ENCODE measurements around the gene RASSF3. TPM values are rescaled to one million over a fixed set of nuclear protein-coding genes. Genes with fewer than 3 reads are reported as not detected.

Gene RASSF3
- total and polyA plus RNA-seq, 2 of the 13 experiments (the other 11 are each of a cell fraction or from before 2014, with no cell fraction given): 15.5 to 16.0 TPM

GRCh38 chr12:64669270-64669842 lies 59.1 kb downstream of the RASSF3 start (continued):
- TF ChIP-seq EP300 (IDR thresholded peaks at IDR 0.05; ENCODE audit: low read depth in 2 of 2, low read length in 2 of 2) (no peak), EP300 (CRISPR knock-in tag; IDR thresholded peaks at IDR 0.05; ENCODE audit: borderline replicate concordance) (peak; percentile 51; the same call in 1 of the 2 replicates), TFAP4 (IDR thresholded peaks at IDR 0.05; ENCODE audit: borderline replicate concordance, low read depth) (peak; percentile 48; the same call in 1 of the 2 replicates), YY1 (IDR thresholded peaks at IDR 0.05; ENCODE audit: insufficient read depth, insufficient replicate concordance, low read depth, low read length) (no peak), BCL6 (CRISPR knock-in tag; IDR thresholded peaks at IDR 0.05) (0 out of 2 replicates have a peak, but pooled peaks have one; percentile 5), TCF7 (IDR thresholded peaks at IDR 0.05; ENCODE audit: low read depth) (peak; percentile 70), SALL1 (CRISPR knock-in tag; IDR thresholded peaks at IDR 0.05) (peak; percentile 67), ZBTB25 (CRISPR knock-in tag; IDR thresholded peaks at IDR 0.05) (no peak), TFDP2 (CRISPR knock-in tag; IDR thresholded peaks at IDR 0.05) (peak; percentile 43; the same call in 1 of the 2 replicates), PRDM10 (CRISPR knock-in tag; IDR thresholded peaks at IDR 0.05; ENCODE audit: low read depth) (no peak), ZFP36 (IDR thresholded peaks at IDR 0.05; ENCODE audit: borderline replicate concordance, low read depth, low read length, partially characterized antibody) (no peak), ZNF709 (CRISPR knock-in tag; IDR thresholded peaks at IDR 0.05) (peak; percentile 75; the same call in 1 of the 2 replicates), SMYD3 (CRISPR knock-in tag; IDR thresholded peaks at IDR 0.05) (no peak), NR2F2 (IDR thresholded peaks at IDR 0.05; ENCODE audit: borderline replicate concordance, low read depth) (no peak), TCF7L2 (IDR thresholded peaks at IDR 0.05; ENCODE audit: low read depth, low read length) (no peak), ZNF770 (CRISPR knock-in tag; IDR thresholded peaks at IDR 0.05) (peak; percentile 41; the same call in 1 of the 2 replicates), ZNF7 (CRISPR knock-in tag; IDR thresholded peaks at IDR 0.05) (no peak), ZBTB38 (CRISPR knock-in tag; IDR thresholded peaks at IDR 0.05) (peak; percentile 55; the same call in 1 of the 2 replicates), ZSCAN20 (CRISPR knock-in tag; IDR thresholded peaks at IDR 0.05; ENCODE audit: borderline replicate concordance) (0 out of 2 replicates have a peak, but pooled peaks have one; percentile 6), MIER3 (CRISPR knock-in tag; IDR thresholded peaks at IDR 0.05; ENCODE audit: borderline replicate concordance) (0 out of 2 replicates have a peak, but pooled peaks have one; percentile 64)

All from HepG2 (cell line).